Thymus (tissue), 11 donors: ENCODE data around the gene SLC47A1. TPM values are rescaled to one million over a fixed set of nuclear protein-coding genes. Genes with fewer than 3 reads are reported as not detected.

ENCODE experiments used
- DNase-seq, 9 donors: peaks; one replicate each; pipeline ENCODE4 v3.0.0-alpha.2; 2013; ENCODE audit warnings: low spot score in 9 of 9, low read depth in 6 of 9, missing footprints in 1 of 9
- H3K27ac ChIP-seq, 2 donors: one replicate each; pipeline ENCODE4 v1.5.1; 2013; ENCODE audit warnings: control low read depth in 1 of 2, low read depth in 1 of 2, low read length in 1 of 2, mild to moderate bottlenecking in 1 of 2, moderate library complexity in 1 of 2
- H3K27me3 ChIP-seq, 2 donors: one replicate each; pipeline ENCODE4 v1.5.1; 2013; ENCODE audit warnings: low read length in 1 of 2; ENCODE audit not compliant: control insufficient read depth in 2 of 2, insufficient read depth in 1 of 2
- H3K36me3 ChIP-seq, 2 donors: one replicate each; pipeline ENCODE4 v1.5.1; 2013; ENCODE audit warnings: low read length in 1 of 2, mild to moderate bottlenecking in 1 of 2, moderate library complexity in 1 of 2; ENCODE audit not compliant: control insufficient read depth in 2 of 2, insufficient read depth in 2 of 2
- H3K4me1 ChIP-seq, 2 donors: one replicate each; pipeline ENCODE4 v1.5.1; 2013; ENCODE audit warnings: low read length in 2 of 2; ENCODE audit not compliant: control insufficient read depth in 2 of 2, insufficient read depth in 2 of 2
- H3K4me3 ChIP-seq, 2 donors: one replicate each; pipeline ENCODE4 v1.5.1; 2013; ENCODE audit warnings: low read length in 2 of 2, control low read depth in 1 of 2, mild to moderate bottlenecking in 1 of 2
- H3K9me3 ChIP-seq, 2 donors: one replicate each; pipeline ENCODE4 v1.5.1; 2013; ENCODE audit warnings: low read length in 1 of 2, mild to moderate bottlenecking in 1 of 2; ENCODE audit not compliant: control insufficient read depth in 2 of 2, insufficient read depth in 1 of 2
- WGBS: extraction: QIAGEN DNeasy Blood & Tissue Kit; methylation state at CpG from one replicate; pipeline ENCODE4 v1.1.7; 2013; 5-methylcytosine and 5-hydroxymethylcytosine counted together
- polyA plus RNA-seq: library from polyadenylated mRNA; stranded (reverse); fragments of 200-250 nt; gene quantifications from one replicate; pipeline ENCODE4 v1.2.3, GENCODE V29; 2013
- total RNA-seq: library from RNA; stranded (reverse); fragments of 120-200 nt; gene quantifications from one replicate; pipeline ENCODE4 v1.2.4, GENCODE V29; 2013
- donor health status: healthy.

SLC47A1 gene
- total and polyA plus RNA-seq, 2 donors, result 0.33 to 1.4 TPM

DNA sequence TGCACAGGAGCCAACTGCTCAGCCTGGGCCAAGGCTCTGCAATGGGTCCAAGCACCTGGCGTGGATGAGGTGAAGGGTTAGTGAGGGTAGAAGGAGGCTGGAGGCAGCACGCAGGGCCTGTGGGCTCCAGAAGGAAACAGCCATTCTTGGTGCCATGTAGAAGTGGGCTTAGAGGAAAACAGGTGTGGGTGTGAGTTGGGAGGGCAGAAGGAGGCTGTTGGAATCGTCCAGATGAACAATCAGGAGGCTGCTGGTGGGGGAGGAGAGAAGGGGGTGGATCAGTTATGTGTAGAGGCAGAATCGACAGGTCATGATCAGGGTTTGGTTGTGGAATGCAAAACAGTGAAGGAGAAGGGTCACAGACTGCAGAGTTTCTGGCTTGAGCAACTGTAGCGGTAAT, 63.2 kb downstream of the SLC47A1 start:
- no peak overlapping the region for H3K4me3 ChIP-seq
- peaks cover 0 to 2% of the 10 kb centered on the region in 2 donors for H3K27me3 ChIP-seq
- H3K9me3 ChIP-seq, result no peaks in the 10 kb centered on the region
- no peak for DNase-seq
- H3K27ac ChIP-seq, result no peak overlapping the region
- H3K36me3 ChIP-seq, result no peaks in the 10 kb centered on the region
- 95% methylated on average over 5 of the region's 5 CpGs for WGBS
- H3K4me1 ChIP-seq, result no peaks in the 10 kb centered on the region

DNA sequence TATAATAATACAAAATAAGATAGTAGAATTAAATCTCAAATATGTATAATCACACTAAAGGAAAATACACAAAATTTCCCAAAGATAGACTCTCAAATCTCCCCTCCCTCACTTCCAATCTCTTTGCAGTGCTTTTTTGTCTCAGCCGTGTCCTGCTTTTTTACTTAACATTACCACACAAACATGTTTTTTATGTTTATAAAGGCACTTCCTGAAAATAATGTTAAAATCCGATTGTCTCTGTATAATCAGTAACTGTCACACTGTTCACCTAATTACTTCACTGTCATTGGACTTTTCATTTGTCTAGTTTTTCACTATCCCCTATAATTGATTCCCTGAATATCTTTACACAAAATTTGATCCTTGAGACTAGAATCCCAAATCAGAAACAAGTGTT, 76.7 kb downstream of the SLC47A1 start:
- no peak for DNase-seq
- Histone ChIP-seq H3K9me3 (no peaks in the 10 kb centered on the region), H3K27ac (no peak overlapping the region), H3K4me1 (no peaks in the 10 kb centered on the region), H3K36me3 (no peaks in the 10 kb centered on the region), H3K27me3 (no peaks in the 10 kb centered on the region), H3K4me3 (no peak overlapping the region)
- WGBS, result 70% methylated on average over 2 of the region's 2 CpGs

DNA sequence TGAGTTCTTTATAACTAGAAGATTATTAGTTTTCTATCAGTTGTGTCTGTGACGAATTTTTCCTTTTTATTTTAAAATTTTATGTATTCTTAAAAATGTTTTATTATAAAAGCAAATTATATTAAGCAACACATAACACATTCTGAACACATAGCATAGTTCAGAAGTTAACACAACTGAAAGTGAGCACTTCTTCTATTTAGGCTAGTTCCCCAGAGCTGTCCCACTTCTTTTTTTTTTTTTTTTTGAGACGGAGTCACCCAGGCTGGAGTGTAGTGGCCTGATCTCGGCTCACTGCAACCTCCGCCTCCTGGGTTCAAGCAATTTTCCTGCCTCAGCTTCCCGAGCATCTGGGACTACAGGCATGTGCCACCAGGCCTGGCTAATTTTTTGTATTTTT, 77.2 kb downstream of the SLC47A1 start:
- Histone ChIP-seq H3K36me3 (no peaks in the 10 kb centered on the region), H3K27ac (no peak overlapping the region), H3K4me3 (no peak overlapping the region), H3K27me3 (no peaks in the 10 kb centered on the region), H3K4me1 (no peaks in the 10 kb centered on the region), H3K9me3 (no peaks in the 10 kb centered on the region)
- no peak for DNase-seq
- 93% methylated on average over 5 of the region's 5 CpGs for WGBS

DNA sequence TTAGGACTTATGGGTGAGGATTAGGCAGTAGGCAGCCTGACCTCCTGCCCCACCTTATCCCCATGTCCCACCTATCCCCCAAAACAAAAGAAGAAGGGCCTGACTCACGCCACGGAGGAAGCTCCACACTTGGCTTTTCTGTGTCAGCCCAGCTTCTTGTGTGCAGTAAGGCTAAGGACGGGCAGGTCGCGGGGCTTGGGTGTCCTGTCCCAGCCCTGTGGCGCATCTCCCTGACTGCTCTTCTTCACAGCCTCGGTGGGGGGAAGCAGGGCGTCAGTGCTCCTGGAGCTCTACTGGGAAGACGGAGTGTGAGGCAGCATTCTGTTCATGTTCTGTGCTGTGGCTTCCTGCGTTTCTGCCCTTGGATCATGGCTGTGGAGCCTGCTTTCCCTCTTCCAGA, 80.3 kb downstream of the SLC47A1 start:
- Histone ChIP-seq H3K4me1 (no peaks in the 10 kb centered on the region), H3K4me3 (no peak overlapping the region), H3K36me3 (no peaks in the 10 kb centered on the region), H3K9me3 (no peaks in the 10 kb centered on the region), H3K27me3 (no peaks in the 10 kb centered on the region), H3K27ac (no peak overlapping the region)
- WGBS, result 94% methylated on average over 10 of the region's 10 CpGs
- DNase-seq, result no peak

DNA sequence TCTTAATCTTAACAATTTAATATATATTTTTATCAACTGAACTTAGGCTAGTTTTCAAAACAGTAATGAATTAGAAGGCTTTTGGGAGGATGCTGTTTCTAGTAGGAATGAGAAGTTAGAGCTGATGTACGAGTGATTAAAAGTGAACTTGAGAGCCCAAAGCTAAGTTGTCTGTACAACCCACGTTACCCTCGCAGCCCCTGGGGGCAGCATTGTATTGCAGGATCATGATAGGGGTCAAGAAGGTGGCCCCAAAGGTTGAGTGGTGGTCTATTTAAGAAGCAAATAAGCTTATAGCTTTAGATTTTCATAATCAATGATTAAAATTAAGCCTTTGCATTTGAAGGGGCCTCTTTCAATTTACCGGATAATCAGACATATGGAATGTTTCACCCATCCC, 81.2 kb downstream of the SLC47A1 start:
- Histone ChIP-seq H3K36me3 (no peaks in the 10 kb centered on the region), H3K4me1 (no peaks in the 10 kb centered on the region), H3K9me3 (no peaks in the 10 kb centered on the region), H3K27me3 (no peaks in the 10 kb centered on the region), H3K27ac (no peak overlapping the region), H3K4me3 (no peak overlapping the region)
- DNase-seq, result no peak
- WGBS, result 96% methylated on average over 4 of the region's 4 CpGs

DNA sequence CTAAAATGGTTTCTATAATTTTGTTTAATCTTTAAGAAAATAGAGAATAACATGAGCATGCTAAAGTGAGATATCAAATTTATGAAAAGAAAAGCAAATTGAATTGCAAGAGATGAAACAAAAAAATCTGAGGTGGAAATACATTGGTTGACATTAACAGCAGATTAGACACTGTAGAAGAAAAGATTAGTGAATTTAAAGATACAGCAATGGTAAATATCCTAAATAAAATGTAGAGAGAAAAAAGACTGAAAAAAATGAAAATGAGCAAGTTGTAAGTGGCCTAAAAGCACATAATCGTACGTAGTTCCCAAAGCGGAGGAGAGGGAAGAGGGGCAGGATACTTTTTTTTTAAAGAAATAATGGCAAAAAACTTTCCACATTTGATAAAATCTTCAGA, 84.4 kb downstream of the SLC47A1 start:
- H3K4me1 ChIP-seq, result no peaks in the 10 kb centered on the region
- no peak overlapping the region for H3K4me3 ChIP-seq
- 99% methylated on average over 3 of the region's 3 CpGs for WGBS
- H3K9me3 ChIP-seq, result no peaks in the 10 kb centered on the region
- no peak for DNase-seq
- no peaks in the 10 kb centered on the region for H3K36me3 ChIP-seq
- no peak overlapping the region for H3K27ac ChIP-seq
- H3K27me3 ChIP-seq, result no peaks in the 10 kb centered on the region

DNA sequence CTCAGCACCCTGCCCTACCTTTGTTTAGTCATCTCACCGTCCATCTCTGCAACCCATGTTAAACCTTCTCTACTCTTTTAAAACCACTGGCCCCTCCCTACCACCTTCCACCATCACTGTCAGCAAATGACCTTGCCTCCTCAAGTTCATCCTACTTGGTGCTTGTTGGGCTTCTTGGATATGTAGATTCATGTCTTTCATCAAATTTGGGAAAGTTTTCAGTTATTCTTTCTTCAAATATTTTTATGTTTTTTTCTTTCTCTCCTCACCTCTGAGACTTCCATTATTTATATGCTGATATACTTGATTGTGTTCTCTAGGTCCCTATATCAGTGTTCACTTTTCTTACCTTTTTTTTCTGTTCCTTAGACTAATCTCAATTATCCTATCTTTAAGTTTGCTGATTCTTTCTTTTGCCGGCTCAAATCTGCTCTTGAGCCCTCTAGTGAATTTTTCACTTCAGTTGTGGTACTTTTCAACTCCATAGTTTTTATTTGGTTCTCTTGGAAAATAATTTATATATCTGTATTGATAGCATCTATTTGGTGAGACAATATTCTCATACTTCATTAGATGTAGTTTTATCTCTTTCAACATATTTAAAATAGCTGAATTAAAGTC, 86.2 kb downstream of the SLC47A1 start:
- H3K4me1 ChIP-seq, result no peaks in the 10 kb centered on the region
- 49% methylated on average over 2 of the region's 2 CpGs for WGBS
- H3K27ac ChIP-seq, result no peak overlapping the region
- DNase-seq, result no peak
- H3K36me3 ChIP-seq, result no peaks in the 10 kb centered on the region
- H3K4me3 ChIP-seq, result no peak overlapping the region
- H3K9me3 ChIP-seq, result no peaks in the 10 kb centered on the region
- no peaks in the 10 kb centered on the region for H3K27me3 ChIP-seq

DNA sequence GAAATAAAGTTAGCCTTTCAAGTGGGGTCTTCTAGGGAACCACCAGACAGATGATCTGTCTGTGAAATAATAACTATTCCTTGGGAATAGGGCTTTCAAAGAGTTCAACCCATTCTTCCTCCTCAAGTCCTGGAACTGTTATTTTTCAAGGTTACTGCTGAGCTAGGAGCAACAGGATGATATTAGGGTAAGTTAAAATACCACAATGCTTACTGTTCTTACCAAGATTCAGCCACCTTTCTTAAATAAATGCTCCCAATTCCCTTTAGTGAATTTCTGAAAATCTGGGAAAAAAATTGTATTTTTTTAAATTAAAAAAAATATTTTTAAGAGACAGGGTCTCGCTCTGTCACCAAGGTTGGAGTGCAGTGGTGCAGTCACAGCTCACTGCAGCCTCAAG, 88.0 kb downstream of the SLC47A1 start:
- Histone ChIP-seq H3K27ac (no peak overlapping the region), H3K36me3 (no peaks in the 10 kb centered on the region), H3K4me1 (no peaks in the 10 kb centered on the region), H3K9me3 (no peaks in the 10 kb centered on the region), H3K27me3 (no peaks in the 10 kb centered on the region), H3K4me3 (no peak overlapping the region)
- no peak for DNase-seq
- 98% methylated on average over 1 of the region's 1 CpG for WGBS

DNA sequence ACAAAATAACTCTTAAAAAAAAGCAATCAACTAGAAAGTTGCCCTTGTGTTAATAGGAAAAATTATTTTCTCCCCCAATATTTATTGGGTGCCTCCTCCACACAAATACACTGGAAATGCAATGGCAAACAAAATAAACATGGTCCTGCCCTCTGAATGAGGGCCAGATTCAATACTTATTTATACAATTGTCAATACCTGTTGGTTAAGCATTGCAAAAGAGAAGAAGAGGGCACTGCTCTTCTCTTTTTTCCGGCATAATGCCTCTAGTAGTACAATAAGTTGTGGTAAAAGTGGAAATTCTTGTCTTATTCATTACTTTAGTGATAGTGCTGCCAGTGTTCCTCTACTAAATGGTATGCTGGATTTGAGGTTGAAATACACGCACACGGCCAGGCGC, 92.4 kb downstream of the SLC47A1 start:
- H3K4me1 ChIP-seq, result no peaks in the 10 kb centered on the region
- DNase-seq, result no peak
- H3K27me3 ChIP-seq, result peaks cover 0 to 2% of the 10 kb centered on the region in 2 donors
- H3K27ac ChIP-seq, result no peak overlapping the region
- H3K9me3 ChIP-seq, result no peaks in the 10 kb centered on the region
- no peaks in the 10 kb centered on the region for H3K36me3 ChIP-seq
- H3K4me3 ChIP-seq, result no peak overlapping the region
- WGBS, result 99% methylated on average over 4 of the region's 4 CpGs
